ENCODE results near the gene KCNJ9.
"Not testable (repeated sequence)": the region's sequence is repeated elsewhere in the genome, so short reads cannot be mapped to it uniquely, and the experiment has no call there.

DNA sequence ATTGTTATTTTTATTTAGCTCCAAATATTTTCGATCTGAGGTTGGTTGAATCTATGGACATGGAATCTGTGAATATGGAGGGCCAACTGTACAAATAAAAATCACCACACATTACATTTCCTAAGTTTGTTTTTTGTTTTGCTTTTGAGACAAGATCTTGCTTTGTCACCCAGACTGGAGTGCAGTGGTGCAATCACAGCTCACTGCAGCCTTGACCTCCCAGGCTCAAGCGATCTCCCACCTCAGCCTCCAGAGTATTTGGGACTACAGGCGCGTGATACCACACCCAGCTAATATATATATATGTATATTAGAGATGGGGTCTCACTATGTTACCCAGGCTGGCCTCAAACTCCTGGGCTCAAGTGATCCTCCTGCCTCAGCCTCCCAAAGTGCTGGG is 45.0 kb downstream of the KCNJ9 start:
- not testable (repeated sequence) for TF ChIP-seq CTCF (IDR thresholded peaks at IDR 0.05; ENCODE audit: poor library complexity, severe bottlenecking); REST (IDR thresholded peaks at IDR 0.05; ENCODE audit: borderline replicate concordance); EZH2 (IDR thresholded peaks at IDR 0.05; ENCODE audit: borderline replicate concordance, insufficient read depth, low read length, poor library complexity, severe bottlenecking); POLR2AphosphoS5 (IDR thresholded peaks at IDR 0.05); MXI1 (conservative IDR thresholded peaks at IDR 0.05; ENCODE audit: poor library complexity, severe bottlenecking); EP300 (conservative IDR thresholded peaks at IDR 0.05; ENCODE audit: poor library complexity, severe bottlenecking)

Data from neural cell (in vitro differentiated cells).